Mucosa of gallbladder (tissue), 1 donor: ENCODE measurements around the gene ELP1. TPM values are rescaled to one million over a fixed set of nuclear protein-coding genes. Genes with fewer than 3 reads are reported as not detected.
"Not testable (repeated sequence)": the region's sequence is repeated elsewhere in the genome, so short reads cannot be mapped to it uniquely, and the experiment has no call there.

Experiments used
- DNase-seq: peaks from one replicate; pipeline ENCODE4 v3.0.0-alpha.2; 2020; ENCODE audit warnings: low spot score
- total RNA-seq: library from RNA; stranded (reverse); gene quantifications from one replicate; pipeline ENCODE4 v1.2.1, GENCODE V29; 2021
- donor health status: DM: no; HTN: no; CAD: no.

ELP1 gene
- total RNA-seq, 1 donor from 2014 or later: 22.9 TPM

DNA sequence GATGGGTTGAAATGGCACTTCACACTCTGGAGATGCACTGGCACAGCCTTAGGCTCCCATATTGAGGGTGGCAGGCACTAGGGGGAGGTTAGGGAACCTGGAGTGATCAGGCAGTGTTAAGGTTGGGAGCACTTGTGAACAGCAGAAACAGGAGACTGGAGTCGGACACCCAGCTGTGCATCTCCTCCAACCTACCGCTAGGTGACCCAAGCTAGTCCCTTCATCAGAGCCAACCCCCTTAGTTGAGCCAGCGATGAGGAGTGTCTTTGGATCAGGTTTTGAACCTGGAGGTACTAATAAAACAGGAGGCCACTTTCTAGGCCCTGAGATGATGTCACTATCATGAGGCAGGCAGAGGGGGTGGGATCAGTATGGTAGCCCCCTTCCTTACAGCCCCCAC lies 79.8 kb downstream of the ELP1 start:
- DNase-seq: no peak

GRCh38 chr9:108852079-108852478 lies 81.8 kb downstream of the ELP1 start:
- DNase-seq: no peak

DNA sequence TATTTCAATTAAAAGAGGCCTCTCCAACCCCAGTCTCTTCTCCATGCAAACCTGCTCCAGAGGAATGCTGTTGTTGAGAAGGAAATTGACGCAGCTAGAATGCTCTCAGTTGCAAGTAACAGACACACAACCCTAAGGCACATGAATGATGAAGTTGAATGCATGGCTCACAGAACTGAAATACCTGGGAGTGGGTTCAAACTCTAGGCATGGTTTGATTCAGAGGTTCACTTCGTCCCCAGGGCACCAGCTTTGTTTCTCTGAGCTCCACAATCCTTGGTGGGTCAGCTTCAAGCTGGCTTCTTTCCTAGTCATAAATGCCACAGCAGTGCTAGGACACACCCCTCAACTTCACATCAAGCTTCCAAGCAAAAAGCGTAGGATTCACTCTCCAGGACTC lies 82.8 kb downstream of the ELP1 start:
- no peak for DNase-seq

GRCh38 chr9:108850293-108850897 lies 83.5 kb downstream of the ELP1 start:
- DNase-seq: no peak

GRCh38 chr9:108848296-108848695 lies 85.6 kb downstream of the ELP1 start:
- not testable (repeated sequence) for DNase-seq

DNA sequence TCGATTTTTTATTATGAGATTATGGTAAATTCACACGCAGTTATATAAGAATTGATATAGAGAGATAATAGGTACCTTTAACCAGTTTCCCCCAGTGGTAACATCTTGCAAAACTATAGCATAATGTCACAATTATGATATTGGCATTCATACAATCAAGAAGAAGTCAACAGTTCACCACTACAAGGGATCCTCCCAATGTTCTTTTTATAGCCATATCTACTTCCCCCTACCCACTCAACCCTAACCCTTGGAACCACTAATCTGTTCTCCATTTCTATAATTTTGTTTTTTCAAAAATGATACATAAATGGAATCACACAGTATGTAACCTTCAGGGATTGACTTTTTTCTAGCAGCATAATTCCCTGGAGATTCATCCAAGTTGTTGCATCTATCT lies 88.0 kb downstream of the ELP1 start:
- DNase-seq: no peak

DNA sequence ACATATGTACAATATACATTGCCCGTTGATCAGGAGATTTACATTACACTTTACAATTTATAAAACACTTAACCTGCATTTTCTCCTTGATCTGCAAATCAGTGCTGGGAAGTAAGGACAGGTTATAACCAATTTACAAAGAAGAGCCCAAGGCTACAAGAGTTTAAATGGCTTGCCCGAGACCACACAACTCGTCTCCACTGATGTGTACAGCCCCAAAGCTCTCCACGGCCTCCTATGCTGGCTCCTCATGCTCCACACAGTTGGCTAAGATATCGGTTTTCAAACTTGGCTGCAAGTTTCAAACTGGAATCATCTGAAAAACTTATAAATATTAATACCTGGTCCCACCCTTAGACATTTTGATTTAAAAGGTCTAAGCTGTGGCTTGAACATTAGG lies 88.4 kb downstream of the ELP1 start:
- no peak for DNase-seq

- no peak for DNase-seq
These were observed 89.1 kb downstream of the ELP1 start for GRCh38 chr9:108844856-108845255.

DNA sequence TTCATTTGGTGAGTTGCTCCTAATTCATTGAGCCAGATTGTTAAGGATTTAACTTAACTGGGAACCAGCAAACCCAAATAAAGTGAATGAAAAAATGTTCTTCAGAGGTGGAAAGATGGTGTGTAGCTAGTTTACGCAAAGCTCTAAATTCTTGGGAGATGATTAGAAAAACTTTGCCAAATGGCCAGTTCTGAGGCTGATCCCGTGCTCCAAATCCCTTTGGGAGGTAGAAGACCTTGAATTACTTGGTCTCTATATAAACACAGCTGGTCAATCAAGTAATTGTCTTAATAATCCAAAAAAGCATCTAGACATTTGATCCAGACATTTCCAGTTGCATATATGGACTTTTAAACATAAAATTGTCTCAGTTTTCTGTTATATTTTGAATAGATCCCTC lies 89.5 kb downstream of the ELP1 start:
- no peak for DNase-seq

- no peak for DNase-seq
These were observed 91.2 kb downstream of the ELP1 start for GRCh38 chr9:108842610-108843295.

GRCh38 chr9:108839561-108839960 lies 94.4 kb downstream of the ELP1 start:
- not testable (repeated sequence) for DNase-seq

- DNase-seq: no peak
These were observed 95.9 kb downstream of the ELP1 start for GRCh38 chr9:108838017-108838416.

DNA sequence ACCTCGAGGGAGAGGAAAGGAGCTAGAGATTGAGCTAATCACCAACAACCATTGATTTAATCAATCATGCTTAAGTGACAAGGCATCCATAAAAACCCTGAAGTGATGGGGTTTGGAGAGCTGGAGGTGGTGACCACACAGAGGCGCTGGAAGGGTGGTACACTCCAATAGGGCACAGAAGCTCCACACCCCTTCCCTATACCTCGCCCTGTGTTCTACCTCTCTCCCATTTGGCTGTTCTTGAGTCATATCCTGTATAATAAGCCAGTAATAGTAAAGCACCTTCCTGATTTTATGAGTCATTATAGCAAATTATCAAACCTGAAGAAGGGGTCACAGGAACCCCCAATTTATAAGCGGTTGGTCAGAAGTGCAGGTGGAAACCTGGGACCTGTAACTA lies 96.4 kb downstream of the ELP1 start:
- DNase-seq: no peak

- no peak for DNase-seq
These were observed 97.1 kb downstream of the ELP1 start for GRCh38 chr9:108836781-108837180.

DNA sequence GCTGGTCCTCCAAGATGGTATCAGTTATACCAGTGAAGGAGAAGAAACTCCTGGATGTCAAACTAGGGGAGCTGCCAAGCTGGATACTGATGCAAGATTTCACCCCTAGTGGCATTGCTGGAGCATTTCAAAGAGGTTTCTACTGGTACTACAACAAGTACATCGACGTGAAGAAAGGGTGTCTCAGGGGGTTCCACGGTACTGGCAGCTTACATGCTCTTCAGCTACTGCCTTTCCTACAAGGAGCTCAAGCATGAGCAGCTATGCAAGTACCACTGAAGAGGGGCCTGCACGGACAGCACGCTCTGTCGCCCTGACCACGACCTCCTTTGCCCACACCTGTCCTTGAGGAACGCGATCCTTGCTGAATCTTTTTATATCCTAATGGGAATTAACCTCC lies 97.6 kb downstream of the ELP1 start:
- DNase-seq: no peak

- DNase-seq: no peak
These were observed 98.1 kb downstream of the ELP1 start for GRCh38 chr9:108835831-108836230.

- DNase-seq: no peak
These were observed 98.8 kb downstream of the ELP1 start for GRCh38 chr9:108834959-108835665.

DNA sequence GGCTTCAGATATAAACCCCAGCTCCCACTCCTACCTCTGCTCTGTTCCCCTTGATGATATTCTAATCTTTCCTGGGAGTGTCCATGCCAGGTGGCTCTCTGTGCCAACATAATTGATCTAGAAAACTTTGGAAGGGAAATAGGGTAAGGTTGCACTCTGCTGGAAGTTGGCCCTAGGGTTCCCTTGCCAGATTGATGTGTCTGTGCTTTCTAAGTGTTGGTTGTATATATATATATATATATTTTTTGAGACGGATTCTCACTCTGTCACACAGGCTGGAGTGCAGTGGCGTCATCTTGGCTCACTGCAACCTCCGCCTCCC lies 101.8 kb downstream of the ELP1 start:
- DNase-seq: no peak

- no peak for DNase-seq
These were observed 102.3 kb downstream of the ELP1 start for GRCh38 chr9:108831496-108832178.

DNA sequence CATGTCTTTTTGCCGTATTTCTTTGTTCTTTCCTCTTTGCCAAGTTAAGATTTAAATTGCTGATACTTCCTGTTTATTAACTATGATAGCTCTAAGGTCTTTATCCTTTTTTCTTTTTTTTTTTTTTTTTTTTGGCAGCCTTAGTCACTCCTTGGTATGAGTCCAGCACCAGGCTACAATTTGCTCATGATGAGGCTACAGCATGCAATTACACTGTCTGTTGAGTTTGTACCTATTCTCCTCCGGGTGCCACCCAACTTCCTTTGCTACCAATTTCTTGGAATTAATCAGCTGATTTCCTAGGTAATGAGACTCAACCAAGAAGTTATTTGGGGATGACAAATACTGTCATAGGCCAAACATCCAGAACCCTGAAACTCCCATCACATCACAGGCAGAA lies 103.7 kb downstream of the ELP1 start:
- no peak for DNase-seq

DNA sequence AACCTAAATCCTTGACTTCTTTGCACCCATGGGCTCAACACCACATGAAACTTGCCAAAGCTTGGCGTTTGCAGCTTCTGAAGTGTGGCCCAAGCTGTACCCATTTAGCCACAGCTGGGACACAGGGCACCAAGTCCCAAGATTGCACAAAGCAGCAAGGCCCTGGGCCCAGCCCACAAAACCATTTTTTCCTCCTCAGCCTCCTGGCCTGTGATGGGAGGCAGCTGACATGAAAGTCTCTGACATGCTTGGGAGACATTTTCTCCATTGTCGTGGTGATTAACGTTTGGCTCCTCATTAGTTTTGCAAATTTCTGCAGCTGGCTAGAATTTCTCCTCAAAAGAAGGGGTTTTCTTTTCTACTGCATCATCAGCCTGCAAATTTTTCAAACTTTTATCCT lies 110.1 kb downstream of the ELP1 start:
- DNase-seq: no peak
